HepG2 (cell line): ENCODE measurements around the gene MEG3.

Source experiments
- NFYB ChIP-seq: sonication (generic); formaldehyde crosslinking; IDR thresholded peaks from 2 replicates; pipeline ENCODE4 v1.4.0; 2020; ENCODE audit warnings: missing genetic modification reagents
- RNF2 ChIP-seq: fragments of 450-650 bp; conservative IDR thresholded peaks from 2 replicates; pipeline ENCODE4 v1.6.1; 2016; ENCODE audit warnings: low read depth
- SIX4 ChIP-seq: sonication (generic); formaldehyde crosslinking; IDR thresholded peaks from 2 replicates; pipeline ENCODE4 v1.4.0; 2020; ENCODE audit warnings: missing genetic modification reagents
- SP4 ChIP-seq: sonication (generic); formaldehyde crosslinking; IDR thresholded peaks from 2 replicates; pipeline ENCODE4 v1.8.1; 2023; ENCODE audit warnings: mild to moderate bottlenecking, missing genetic modification reagents
- ZNF121 ChIP-seq: sonication (generic); formaldehyde crosslinking; IDR thresholded peaks from 2 replicates; pipeline ENCODE4 v1.5.0; 2020; ENCODE audit warnings: mild to moderate bottlenecking, missing genetic modification reagents
- ZNF468 ChIP-seq: sonication (generic); formaldehyde crosslinking; IDR thresholded peaks from 2 replicates; pipeline ENCODE4 v1.8.0; 2022; ENCODE audit warnings: mild to moderate bottlenecking, moderate library complexity, missing genetic modification reagents

- TF ChIP-seq SP4 (no peak; the same call in 1 of the 2 replicates), NFYB (CRISPR knock-in tag) (0 out of 2 replicates have a peak, but pooled peaks have one; percentile 36), RNF2 (no peak), ZNF468 (CRISPR knock-in tag) (no peak), ZNF121 (CRISPR knock-in tag) (peak; percentile 36), SIX4 (CRISPR knock-in tag) (peak; percentile 93)
Measured at GRCh38 chr14:100816950-100817901, 8.7 kb upstream of the MEG3 start.
